Osteocyte (in vitro differentiated cells): Measurements from ENCODE around the gene ZNF540. TPM values are rescaled to one million over a fixed set of nuclear protein-coding genes. Genes with fewer than 3 reads are reported as not detected.

Source experiments
- DNase-seq: peaks from one replicate; pipeline ENCODE4 v3.0.0; 2021; ENCODE audit warnings: mixed read lengths; ENCODE audit not compliant: unreplicated experiment; ENCODE audit errors: extremely low spot score
- H3K27ac Mint-ChIP-seq: one replicate; pipeline ENCODE4 v1.8.0; 2021; ENCODE audit warnings: mild to moderate bottlenecking, mixed read lengths; ENCODE audit not compliant: unreplicated experiment
- H3K27me3 Mint-ChIP-seq: one replicate; pipeline ENCODE4 v1.8.0; 2021; ENCODE audit warnings: mixed read lengths; ENCODE audit not compliant: unreplicated experiment
- H3K36me3 Mint-ChIP-seq: one replicate; pipeline ENCODE4 v1.8.0; 2021; ENCODE audit warnings: mixed read lengths; ENCODE audit not compliant: unreplicated experiment
- H3K4me1 Mint-ChIP-seq: one replicate; pipeline ENCODE4 v1.8.0; 2021; ENCODE audit warnings: mixed read lengths; ENCODE audit not compliant: unreplicated experiment
- H3K4me3 Mint-ChIP-seq: one replicate; pipeline ENCODE4 v1.8.0; 2021; ENCODE audit warnings: mild to moderate bottlenecking, moderate library complexity, mixed read lengths; ENCODE audit not compliant: unreplicated experiment
- H3K9me3 Mint-ChIP-seq: one replicate; pipeline ENCODE4 v1.8.0; 2021; ENCODE audit warnings: mixed read lengths; ENCODE audit not compliant: unreplicated experiment
- CTCF ChIP-seq: fragments of 200-600 bp; sonication (generic); IDR thresholded peaks from 2 replicates; pipeline ENCODE4 v1.5.0; 2021; ENCODE audit warnings: antibody characterized with exemption, mild to moderate bottlenecking, moderate library complexity
- long read RNA-seq: library from polyadenylated mRNA; unstranded; transcript quantifications from one replicate; pipeline ENCODE4 v2.0.0, GENCODE V29; 2021
- total RNA-seq: library from RNA; stranded (reverse); gene quantifications from 2 replicates; pipeline ENCODE4 v1.2.1, GENCODE V29; 2021

ZNF540 gene
- 1.4 and 1.9 TPM in 2 replicates for total RNA-seq
- long read RNA-seq, transcript ZNF540-201 (5 exons, 3,099 nt) = major isoform, 8 of 14 reads
- long read RNA-seq, partial matches to known transcripts = 2 of 14 reads
- long read RNA-seq, other reads (novel, unspliced or antisense) = 4 of 14 reads

- no peak for TF ChIP-seq CTCF
- peak within 1 kb of the TSS; percentile 95 for H3K27ac Mint-ChIP-seq
- peak within 1 kb of the TSS; percentile 94 for H3K4me3 Mint-ChIP-seq
- H3K36me3 Mint-ChIP-seq = peaks cover 14% of the 10 kb centered on the region
- DNase-seq = peak; percentile 95
- no peaks in the 10 kb centered on the region for H3K27me3 Mint-ChIP-seq
- H3K4me1 Mint-ChIP-seq = peaks cover 19% of the 10 kb centered on the region
- peaks cover 21% of the 10 kb centered on the region for H3K9me3 Mint-ChIP-seq
These were observed at the start of gene ZNF540, which contains the start of gene ZNF571 for GRCh38 chr19:37594304-37594981. TSS of gene ZNF540 (plus strand) at chr19:37594876. CDS start at chr19:37598448, 3,572 bp downstream. TSS of gene ZNF571 (minus strand) at chr19:37594792. CDS start at chr19:37586676, 8,116 bp downstream.

DNA sequence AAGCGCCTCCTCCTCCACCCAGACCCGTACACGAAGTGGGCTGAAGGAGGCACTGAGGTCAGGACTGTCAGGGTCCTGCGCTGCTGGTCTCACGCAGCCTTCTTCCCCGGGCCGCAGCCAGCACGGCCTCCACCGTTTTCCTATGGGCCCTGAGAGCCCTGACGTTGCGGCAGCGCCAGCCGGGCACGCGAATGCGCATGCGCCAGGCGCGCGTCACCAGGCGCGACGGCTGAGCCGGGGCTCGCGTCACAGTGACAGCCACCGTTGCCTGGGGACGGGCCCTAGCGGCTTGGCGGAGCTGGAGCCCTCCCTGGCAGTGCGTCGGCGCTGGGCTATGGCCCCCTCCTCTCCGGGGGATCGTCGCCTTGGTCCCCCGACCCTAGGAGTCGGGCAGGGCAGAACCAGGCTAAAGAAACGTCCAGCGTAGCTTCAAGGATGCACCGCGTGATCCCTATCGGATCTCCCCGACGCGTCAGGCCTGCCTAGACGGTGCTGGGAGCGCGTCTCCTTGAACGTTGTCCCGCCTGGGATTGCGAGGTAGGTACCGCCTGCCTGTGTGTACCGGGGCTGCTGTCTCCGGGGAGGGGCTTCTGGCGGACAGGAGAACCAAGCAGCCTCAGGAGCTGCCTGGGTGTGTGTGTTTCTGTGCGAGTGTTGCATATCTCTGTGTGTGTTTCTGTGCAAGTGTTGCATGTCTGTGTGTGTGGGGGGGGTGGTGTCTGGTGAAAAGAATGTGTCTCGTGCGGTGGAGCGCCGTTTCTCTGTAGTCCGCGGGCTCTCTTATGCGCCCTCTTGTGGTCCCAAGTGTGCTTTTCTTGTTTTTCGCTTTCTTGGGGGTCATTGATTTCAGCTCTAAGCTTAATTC lies 43.3 kb upstream of the ZNF540 start:
- Mint-ChIP-seq H3K9me3 (peaks cover 37% of the 10 kb centered on the region), H3K36me3 (peaks cover 26% of the 10 kb centered on the region), H3K4me3 (no peak overlapping the region), H3K27me3 (no peaks in the 10 kb centered on the region), H3K27ac (no peak overlapping the region), H3K4me1 (no peaks in the 10 kb centered on the region)
- no peak for TF ChIP-seq CTCF
- DNase-seq = no peak

DNA sequence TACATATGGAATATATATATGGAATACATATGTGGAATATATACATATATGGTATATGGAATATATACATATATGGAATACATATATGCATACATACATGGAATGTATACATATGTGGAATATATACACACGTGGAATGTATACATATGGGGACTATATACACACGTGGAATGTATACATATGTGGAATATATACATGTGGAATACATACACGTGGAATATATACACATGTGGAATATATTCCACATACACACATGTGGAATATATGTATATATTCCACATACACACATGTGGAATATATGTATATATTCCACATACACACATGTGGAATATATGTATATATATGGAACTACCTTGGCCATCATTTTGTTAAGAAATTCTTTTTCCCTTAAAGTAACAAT lies 31.2 kb upstream of the ZNF540 start:
- TF ChIP-seq CTCF = no peak
- Mint-ChIP-seq H3K9me3 (peaks cover 55% of the 10 kb centered on the region), H3K4me1 (no peaks in the 10 kb centered on the region), H3K27ac (no peak overlapping the region), H3K27me3 (no peaks in the 10 kb centered on the region), H3K4me3 (no peak overlapping the region), H3K36me3 (peaks cover 71% of the 10 kb centered on the region)
- no peak for DNase-seq

- H3K27ac Mint-ChIP-seq = no peak overlapping the region
- DNase-seq = no peak
- TF ChIP-seq CTCF = no peak
- peaks cover 60% of the 10 kb centered on the region for H3K9me3 Mint-ChIP-seq
- H3K27me3 Mint-ChIP-seq = no peaks in the 10 kb centered on the region
- no peaks in the 10 kb centered on the region for H3K4me1 Mint-ChIP-seq
- no peak overlapping the region for H3K4me3 Mint-ChIP-seq
- H3K36me3 Mint-ChIP-seq = peaks cover 74% of the 10 kb centered on the region
These were observed 29.9 kb upstream of the ZNF540 start for GRCh38 chr19:37564624-37565369.
